Natural killer cell treated with Interleukin-12 subunit alpha and Interleukin-12 subunit beta and Interleukin-15 and Interleukin-18, amount 100 ng/mL, for 72 hours (primary cell): ENCODE results near the gene LARGE1. TPM values are rescaled to one million over a fixed set of nuclear protein-coding genes. Genes with fewer than 3 reads are reported as not detected.

ENCODE experiments used
- ATAC-seq, 2 donors: fragments of 150-1000 bp; cut with Tn5 transposase in 1 of 2; sonication (Bioruptor Pico), chemical (Tn5 transposase) in 1 of 2; 2 replicates each; pipeline ENCODE4 v1.10.0; 2021
- DNase-seq: peaks from one replicate; pipeline ENCODE4 v3.0.0; 2022; ENCODE audit warnings: low spot score
- H3K27ac Mint-ChIP-seq, 2 donors: 1 replicate in 1 of 2; 2 replicates in 1 of 2; pipeline ENCODE4 v1.8.0; 2022; ENCODE audit warnings: mixed read lengths in 2 of 2, mild to moderate bottlenecking in 1 of 2, moderate library complexity in 1 of 2
- H3K27me3 Mint-ChIP-seq, 2 donors: 1 replicate in 1 of 2; 2 replicates in 1 of 2; pipeline ENCODE4 v1.8.0; 2022; ENCODE audit warnings: mixed read lengths in 2 of 2
- H3K36me3 Mint-ChIP-seq: one replicate; pipeline ENCODE4 v1.8.0; 2022; ENCODE audit warnings: mixed read lengths
- H3K4me1 Mint-ChIP-seq, 2 donors: 1 replicate in 1 of 2; 2 replicates in 1 of 2; pipeline ENCODE4 v1.8.0; 2022; ENCODE audit warnings: low read depth in 2 of 2, mixed read lengths in 2 of 2, mild to moderate bottlenecking in 1 of 2
- H3K4me3 Mint-ChIP-seq: one replicate; pipeline ENCODE4 v1.8.0; 2022; ENCODE audit warnings: mixed read lengths
- H3K9me3 Mint-ChIP-seq: 2 replicates; pipeline ENCODE4 v1.8.0; 2022; ENCODE audit warnings: mixed read lengths
- total RNA-seq, 2 donors: library from RNA; stranded (reverse); gene quantifications; one replicate each; pipeline ENCODE4 v1.2.3, GENCODE V29; 2022

Gene LARGE1
- total RNA-seq, 2 donors from 2014 or later, result 6.9 to 9.0 TPM

GRCh38 chr22:33418484-33418883, 501.8 kb downstream of the LARGE1 start:
- Mint-ChIP-seq H3K27me3 (no peaks in the 10 kb centered on the region), H3K36me3 (no peaks in the 10 kb centered on the region), H3K4me1 (no peaks in the 10 kb centered on the region), H3K4me3 (no peak overlapping the region), H3K27ac (no peak overlapping the region), H3K9me3 (peaks cover 3% of the 10 kb centered on the region)
- ATAC-seq, result no peak
- DNase-seq, result no peak

- Mint-ChIP-seq H3K27me3 (no peaks in the 10 kb centered on the region), H3K27ac (no peak overlapping the region), H3K4me3 (no peak overlapping the region), H3K9me3 (no peaks in the 10 kb centered on the region), H3K4me1 (no peaks in the 10 kb centered on the region), H3K36me3 (no peaks in the 10 kb centered on the region)
- ATAC-seq, result no peak
- DNase-seq, result no peak
Measured at GRCh38 chr22:33415401-33415800, 504.9 kb downstream of the LARGE1 start.

GRCh38 chr22:33409079-33409478, 511.2 kb downstream of the LARGE1 start:
- ATAC-seq (no peak), DNase-seq (no peak)
- Mint-ChIP-seq H3K36me3 (no peaks in the 10 kb centered on the region), H3K4me3 (no peak overlapping the region), H3K27ac (no peak overlapping the region), H3K9me3 (no peaks in the 10 kb centered on the region), H3K27me3 (no peaks in the 10 kb centered on the region), H3K4me1 (no peaks in the 10 kb centered on the region)

GRCh38 chr22:33405194-33405593, 515.1 kb downstream of the LARGE1 start:
- Mint-ChIP-seq H3K4me3 (no peak overlapping the region), H3K9me3 (no peaks in the 10 kb centered on the region), H3K27me3 (no peaks in the 10 kb centered on the region), H3K27ac (no peak overlapping the region), H3K36me3 (no peaks in the 10 kb centered on the region), H3K4me1 (no peaks in the 10 kb centered on the region)
- no peak for DNase-seq
- no peak for ATAC-seq

GRCh38 chr22:33404723-33405122, 515.6 kb downstream of the LARGE1 start:
- Mint-ChIP-seq H3K27me3 (no peaks in the 10 kb centered on the region), H3K36me3 (no peaks in the 10 kb centered on the region), H3K4me3 (no peak overlapping the region), H3K4me1 (no peaks in the 10 kb centered on the region), H3K9me3 (no peaks in the 10 kb centered on the region), H3K27ac (no peak overlapping the region)
- DNase-seq, result no peak
- no peak for ATAC-seq

GRCh38 chr22:33402325-33402724, 518.0 kb downstream of the LARGE1 start:
- no peak overlapping the region for H3K27ac Mint-ChIP-seq
- no peaks in the 10 kb centered on the region for H3K36me3 Mint-ChIP-seq
- H3K9me3 Mint-ChIP-seq, result no peaks in the 10 kb centered on the region
- no peaks in the 10 kb centered on the region for H3K4me1 Mint-ChIP-seq
- H3K4me3 Mint-ChIP-seq, result no peak overlapping the region
- DNase-seq (no peak), ATAC-seq (no peak)
- no peaks in the 10 kb centered on the region for H3K27me3 Mint-ChIP-seq

GRCh38 chr22:33401291-33401690, 519.0 kb downstream of the LARGE1 start:
- no peaks in the 10 kb centered on the region for H3K36me3 Mint-ChIP-seq
- DNase-seq (no peak), ATAC-seq (no peak)
- H3K4me3 Mint-ChIP-seq, result no peak overlapping the region
- no peaks in the 10 kb centered on the region for H3K27me3 Mint-ChIP-seq
- H3K27ac Mint-ChIP-seq, result no peak overlapping the region
- H3K4me1 Mint-ChIP-seq, result no peaks in the 10 kb centered on the region
- H3K9me3 Mint-ChIP-seq, result no peaks in the 10 kb centered on the region

GRCh38 chr22:33400891-33401290, 519.4 kb downstream of the LARGE1 start:
- ATAC-seq (no peak), DNase-seq (no peak)
- no peak overlapping the region for H3K27ac Mint-ChIP-seq
- H3K27me3 Mint-ChIP-seq, result no peaks in the 10 kb centered on the region
- H3K36me3 Mint-ChIP-seq, result no peaks in the 10 kb centered on the region
- no peak overlapping the region for H3K4me3 Mint-ChIP-seq
- H3K9me3 Mint-ChIP-seq, result no peaks in the 10 kb centered on the region
- H3K4me1 Mint-ChIP-seq, result no peaks in the 10 kb centered on the region

GRCh38 chr22:33400061-33400840, 520.0 kb downstream of the LARGE1 start:
- Mint-ChIP-seq H3K27ac (no peak overlapping the region), H3K4me3 (no peak overlapping the region), H3K36me3 (no peaks in the 10 kb centered on the region), H3K27me3 (no peaks in the 10 kb centered on the region), H3K9me3 (no peaks in the 10 kb centered on the region), H3K4me1 (no peaks in the 10 kb centered on the region)
- ATAC-seq (no peak), DNase-seq (no peak)

GRCh38 chr22:33397381-33397907, 522.8 kb downstream of the LARGE1 start:
- Mint-ChIP-seq H3K4me3 (no peak overlapping the region), H3K27ac (no peak overlapping the region), H3K36me3 (no peaks in the 10 kb centered on the region), H3K9me3 (no peaks in the 10 kb centered on the region), H3K27me3 (no peaks in the 10 kb centered on the region), H3K4me1 (no peaks in the 10 kb centered on the region)
- DNase-seq, result no peak
- no peak for ATAC-seq

GRCh38 chr22:33393432-33393831, 526.8 kb downstream of the LARGE1 start:
- Mint-ChIP-seq H3K4me1 (no peaks in the 10 kb centered on the region), H3K9me3 (no peaks in the 10 kb centered on the region), H3K27ac (no peak overlapping the region), H3K36me3 (no peaks in the 10 kb centered on the region), H3K27me3 (no peaks in the 10 kb centered on the region), H3K4me3 (no peak overlapping the region)
- ATAC-seq (no peak), DNase-seq (no peak)

GRCh38 chr22:33391298-33391697, 529.0 kb downstream of the LARGE1 start:
- no peak for ATAC-seq
- no peak overlapping the region for H3K27ac Mint-ChIP-seq

GRCh38 chr22:33389936-33390335, 530.3 kb downstream of the LARGE1 start:
- ATAC-seq (no peak), DNase-seq (no peak)
- no peak overlapping the region for H3K27ac Mint-ChIP-seq
- H3K27me3 Mint-ChIP-seq, result no peaks in the 10 kb centered on the region
- no peaks in the 10 kb centered on the region for H3K9me3 Mint-ChIP-seq
- H3K4me1 Mint-ChIP-seq, result no peaks in the 10 kb centered on the region
- no peak overlapping the region for H3K4me3 Mint-ChIP-seq
- no peaks in the 10 kb centered on the region for H3K36me3 Mint-ChIP-seq

More at GRCh38 chr22:33391298-33391697, 529.0 kb downstream of the LARGE1 start:
- no peaks in the 10 kb centered on the region for H3K4me1 Mint-ChIP-seq
- H3K4me3 Mint-ChIP-seq, result no peak overlapping the region
- no peak for DNase-seq
- no peaks in the 10 kb centered on the region for H3K36me3 Mint-ChIP-seq
- no peaks in the 10 kb centered on the region for H3K9me3 Mint-ChIP-seq
- no peaks in the 10 kb centered on the region for H3K27me3 Mint-ChIP-seq

- Mint-ChIP-seq H3K27ac (no peak overlapping the region), H3K36me3 (no peaks in the 10 kb centered on the region), H3K9me3 (peaks cover 2% of the 10 kb centered on the region), H3K4me3 (no peak overlapping the region), H3K4me1 (no peaks in the 10 kb centered on the region), H3K27me3 (no peaks in the 10 kb centered on the region)
- ATAC-seq (no peak), DNase-seq (no peak)
Measured at GRCh38 chr22:33386270-33386669, 534.0 kb downstream of the LARGE1 start.

- Mint-ChIP-seq H3K4me1 (no peaks in the 10 kb centered on the region), H3K27me3 (no peaks in the 10 kb centered on the region), H3K4me3 (no peak overlapping the region), H3K27ac (no peak overlapping the region), H3K36me3 (no peaks in the 10 kb centered on the region), H3K9me3 (peaks cover 2% of the 10 kb centered on the region)
- no peak for ATAC-seq
- DNase-seq, result no peak
Measured at GRCh38 chr22:33385611-33386010, 534.7 kb downstream of the LARGE1 start.
